ENCODE data around the gene RSPH1.

The RSPH1 gene

GRCh38 chr21:42475526-42476387, 20.3 kb downstream of the RSPH1 start:
- no peaks in the 10 kb centered on the region for H3K36me3 ChIP-seq (ENCODE audit: control insufficient read depth, low read length)
- H3F3A ChIP-seq (ENCODE audit: control insufficient read depth, insufficient read depth) = no peaks in the 10 kb centered on the region
- H3K27ac ChIP-seq (ENCODE audit: low read depth, low read length) = no peak overlapping the region
- H3K4me3 ChIP-seq (ENCODE audit: low read length) = no peak overlapping the region
- TF ChIP-seq EZH2phosphoT487 (IDR thresholded peaks at IDR 0.05; ENCODE audit: borderline replicate concordance, low read length) (no peak), CTCF (IDR thresholded peaks at IDR 0.05; ENCODE audit: low read depth, low read length, poor library complexity, severe bottlenecking) (no peak)
- H3K9me2 ChIP-seq (replicated peaks; ENCODE audit: control insufficient read depth, low read length) = no peaks in the 10 kb centered on the region
- H4K20me1 ChIP-seq (ENCODE audit: control insufficient read depth, insufficient read depth, low read depth, low read length) = no peaks in the 10 kb centered on the region
- no peaks in the 10 kb centered on the region for H3K9me3 ChIP-seq (ENCODE audit: control insufficient read depth, insufficient read depth, low read length)
- H3K4me1 ChIP-seq (ENCODE audit: control insufficient read depth, low read length) = peaks cover 18% of the 10 kb centered on the region
- H3K4me2 ChIP-seq (ENCODE audit: low read length) = no peak overlapping the region
- H3K79me2 ChIP-seq (ENCODE audit: control insufficient read depth, low read length) = no peaks in the 10 kb centered on the region
- peaks cover 9% of the 10 kb centered on the region for H3K27me3 ChIP-seq (ENCODE audit: control insufficient read depth, low read length)

- H3K36me3 ChIP-seq (ENCODE audit: control insufficient read depth, low read length) = no peaks in the 10 kb centered on the region
- H3K27ac ChIP-seq (ENCODE audit: low read depth, low read length) = no peak overlapping the region
- no peak for TF ChIP-seq EZH2phosphoT487 (IDR thresholded peaks at IDR 0.05; ENCODE audit: borderline replicate concordance, low read length)
- no peak for TF ChIP-seq CTCF (IDR thresholded peaks at IDR 0.05; ENCODE audit: low read depth, low read length, poor library complexity, severe bottlenecking)
- no peaks in the 10 kb centered on the region for H3K9me2 ChIP-seq (replicated peaks; ENCODE audit: control insufficient read depth, low read length)
- no peaks in the 10 kb centered on the region for H3K9me3 ChIP-seq (ENCODE audit: control insufficient read depth, insufficient read depth, low read length)
- no peak overlapping the region for H3K4me2 ChIP-seq (ENCODE audit: low read length)
- H3F3A ChIP-seq (ENCODE audit: control insufficient read depth, insufficient read depth) = no peaks in the 10 kb centered on the region
- peaks cover 9% of the 10 kb centered on the region for H3K27me3 ChIP-seq (ENCODE audit: control insufficient read depth, low read length)
- no peaks in the 10 kb centered on the region for H4K20me1 ChIP-seq (ENCODE audit: control insufficient read depth, insufficient read depth, low read depth, low read length)
- H3K79me2 ChIP-seq (ENCODE audit: control insufficient read depth, low read length) = no peaks in the 10 kb centered on the region
- no peak overlapping the region for H3K4me3 ChIP-seq (ENCODE audit: low read length)
- H3K4me1 ChIP-seq (ENCODE audit: control insufficient read depth, low read length) = peaks cover 18% of the 10 kb centered on the region
These were observed 21.0 kb downstream of the RSPH1 start for GRCh38 chr21:42475036-42475435.

- H3K27ac ChIP-seq (ENCODE audit: low read depth, low read length) = no peak overlapping the region
These were observed 21.8 kb downstream of the RSPH1 start for GRCh38 chr21:42474043-42474831.

More at GRCh38 chr21:42474043-42474831, 21.8 kb downstream of the RSPH1 start:
- no peaks in the 10 kb centered on the region for H3K9me3 ChIP-seq (ENCODE audit: control insufficient read depth, insufficient read depth, low read length)
- H3K36me3 ChIP-seq (ENCODE audit: control insufficient read depth, low read length) = no peaks in the 10 kb centered on the region
- H3K4me1 ChIP-seq (ENCODE audit: control insufficient read depth, low read length) = peaks cover 23% of the 10 kb centered on the region
- no peaks in the 10 kb centered on the region for H3K79me2 ChIP-seq (ENCODE audit: control insufficient read depth, low read length)
- H3K9me2 ChIP-seq (replicated peaks; ENCODE audit: control insufficient read depth, low read length) = no peaks in the 10 kb centered on the region
- H4K20me1 ChIP-seq (ENCODE audit: control insufficient read depth, insufficient read depth, low read depth, low read length) = no peaks in the 10 kb centered on the region
- peaks cover 9% of the 10 kb centered on the region for H3K27me3 ChIP-seq (ENCODE audit: control insufficient read depth, low read length)
- no peaks in the 10 kb centered on the region for H3F3A ChIP-seq (ENCODE audit: control insufficient read depth, insufficient read depth)
- TF ChIP-seq EZH2phosphoT487 (IDR thresholded peaks at IDR 0.05; ENCODE audit: borderline replicate concordance, low read length) = no peak
- TF ChIP-seq CTCF (IDR thresholded peaks at IDR 0.05; ENCODE audit: low read depth, low read length, poor library complexity, severe bottlenecking) = no peak
- H3K4me3 ChIP-seq (ENCODE audit: low read length) = no peak overlapping the region
- no peak overlapping the region for H3K4me2 ChIP-seq (ENCODE audit: low read length)
